Femur (tissue), 1 donor: ENCODE measurements around the gene TTC28.
"Not testable (repeated sequence)": the region's sequence is repeated elsewhere in the genome, so short reads cannot be mapped to it uniquely, and the experiment has no call there.

Source experiments
- DNase-seq: peaks from one replicate; pipeline ENCODE4 v3.0.0-alpha.2; 2017

Gene TTC28

GRCh38 chr22:28674121-28674563, 5.5 kb downstream of the TTC28 start:
- DNase-seq = no peak

GRCh38 chr22:28670756-28671155, 8.9 kb downstream of the TTC28 start:
- no peak for DNase-seq

GRCh38 chr22:28670161-28670560, 9.5 kb downstream of the TTC28 start:
- DNase-seq = no peak

- DNase-seq = no peak
Observed at GRCh38 chr22:28669387-28669786, 10.3 kb downstream of the TTC28 start.

- DNase-seq = not testable (repeated sequence)
Observed at GRCh38 chr22:28663569-28663942, 16.1 kb downstream of the TTC28 start.

- no peak for DNase-seq
Observed at GRCh38 chr22:28658448-28658847, 21.2 kb downstream of the TTC28 start.

- DNase-seq = no peak
Observed at GRCh38 chr22:28656181-28656580, 23.5 kb downstream of the TTC28 start.

- no peak for DNase-seq
Observed at GRCh38 chr22:28650463-28650862, 29.2 kb downstream of the TTC28 start.

- no peak for DNase-seq
Observed at GRCh38 chr22:28648792-28649191, 30.8 kb downstream of the TTC28 start.

GRCh38 chr22:28647216-28647615, 32.4 kb downstream of the TTC28 start:
- DNase-seq = no peak

GRCh38 chr22:28639321-28639720, 40.3 kb downstream of the TTC28 start:
- no peak for DNase-seq

- no peak for DNase-seq
Observed at GRCh38 chr22:28637225-28637624, 42.4 kb downstream of the TTC28 start.

GRCh38 chr22:28630177-28630574, 49.5 kb downstream of the TTC28 start:
- no peak for DNase-seq

- DNase-seq = no peak
Observed at GRCh38 chr22:28629420-28630176, 50.0 kb downstream of the TTC28 start.

GRCh38 chr22:28628766-28629165, 50.9 kb downstream of the TTC28 start:
- DNase-seq = no peak

GRCh38 chr22:28627791-28628190, 51.8 kb downstream of the TTC28 start:
- DNase-seq = no peak

- DNase-seq = no peak
Observed at GRCh38 chr22:28620244-28620922, 59.3 kb downstream of the TTC28 start.

GRCh38 chr22:28619236-28619635, 60.4 kb downstream of the TTC28 start:
- no peak for DNase-seq

- not testable (repeated sequence) for DNase-seq
Observed at GRCh38 chr22:28615423-28615822, 64.2 kb downstream of the TTC28 start.

GRCh38 chr22:28609921-28610320, 69.7 kb downstream of the TTC28 start:
- no peak for DNase-seq

- DNase-seq = no peak
Observed at GRCh38 chr22:28608546-28608945, 71.1 kb downstream of the TTC28 start.

- no peak for DNase-seq
Observed at GRCh38 chr22:28607795-28608194, 71.8 kb downstream of the TTC28 start.

- DNase-seq = no peak
Observed at GRCh38 chr22:28604966-28605761, 74.5 kb downstream of the TTC28 start.

- DNase-seq = no peak
Observed at GRCh38 chr22:28601915-28602314, 77.7 kb downstream of the TTC28 start.
